Vagina (tissue), 2 donors: Measurements from ENCODE around the gene PPM1D.

Experiments used
- POLR2A ChIP-seq, 2 donors: fragments of 450-650 bp; IDR thresholded peaks; one replicate each; pipeline ENCODE4 v1.6.1; 2017; ENCODE audit warnings: antibody characterized with exemption in 2 of 2, mild to moderate bottlenecking in 2 of 2, moderate library complexity in 2 of 2
- POLR2AphosphoS5 ChIP-seq, 2 donors: sonication (generic); formaldehyde crosslinking; IDR thresholded peaks; one replicate each; pipeline ENCODE4 v1.9.0; 2017; ENCODE audit warnings: antibody characterized with exemption in 2 of 2, mild to moderate bottlenecking in 2 of 2, low read depth in 1 of 2; ENCODE audit not compliant: insufficient read depth in 1 of 2
- TF ChIP-seq, protein P1 (sequence below), 3 experiments: fragments of 450-650 bp in 2 of 3; fragments of 200-600 bp in 1 of 3; sonication (generic) in 1 of 3; IDR thresholded peaks; one replicate each; pipeline ENCODE4 v1.5.1; 2017 to 2019; ENCODE audit warnings: antibody characterized with exemption in 3 of 3, mild to moderate bottlenecking in 2 of 3, moderate library complexity in 2 of 3

DNA sequence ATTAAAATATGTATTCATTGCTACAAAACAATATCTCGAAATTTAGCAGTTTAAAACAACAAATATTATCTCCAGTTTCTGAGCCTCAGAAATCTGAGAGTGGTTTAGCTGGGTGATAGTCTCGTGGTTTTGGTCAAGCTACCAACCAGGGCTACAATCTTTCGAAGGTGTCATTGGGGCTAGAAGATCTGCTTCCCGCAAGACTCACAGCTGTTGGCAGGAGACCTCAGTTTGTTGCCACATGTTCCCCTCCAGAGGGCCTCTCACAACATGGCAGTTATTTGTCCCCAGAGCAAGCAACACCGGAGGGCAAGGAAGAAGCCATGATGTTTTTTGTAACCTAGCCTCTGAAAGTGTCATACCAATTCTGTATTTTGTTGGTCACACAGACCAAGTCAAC is 65.6 kb downstream of the PPM1D start:
- TF ChIP-seq POLR2AphosphoS5 (IDR thresholded peaks at IDR 0.05; ENCODE audit: insufficient read depth in 1 of 2, low read depth in 1 of 2) (no peak), POLR2A (IDR thresholded peaks at IDR 0.05) (no peak)
- TF ChIP-seq, protein P1, sequence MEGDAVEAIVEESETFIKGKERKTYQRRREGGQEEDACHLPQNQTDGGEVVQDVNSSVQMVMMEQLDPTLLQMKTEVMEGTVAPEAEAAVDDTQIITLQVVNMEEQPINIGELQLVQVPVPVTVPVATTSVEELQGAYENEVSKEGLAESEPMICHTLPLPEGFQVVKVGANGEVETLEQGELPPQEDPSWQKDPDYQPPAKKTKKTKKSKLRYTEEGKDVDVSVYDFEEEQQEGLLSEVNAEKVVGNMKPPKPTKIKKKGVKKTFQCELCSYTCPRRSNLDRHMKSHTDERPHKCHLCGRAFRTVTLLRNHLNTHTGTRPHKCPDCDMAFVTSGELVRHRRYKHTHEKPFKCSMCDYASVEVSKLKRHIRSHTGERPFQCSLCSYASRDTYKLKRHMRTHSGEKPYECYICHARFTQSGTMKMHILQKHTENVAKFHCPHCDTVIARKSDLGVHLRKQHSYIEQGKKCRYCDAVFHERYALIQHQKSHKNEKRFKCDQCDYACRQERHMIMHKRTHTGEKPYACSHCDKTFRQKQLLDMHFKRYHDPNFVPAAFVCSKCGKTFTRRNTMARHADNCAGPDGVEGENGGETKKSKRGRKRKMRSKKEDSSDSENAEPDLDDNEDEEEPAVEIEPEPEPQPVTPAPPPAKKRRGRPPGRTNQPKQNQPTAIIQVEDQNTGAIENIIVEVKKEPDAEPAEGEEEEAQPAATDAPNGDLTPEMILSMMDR (IDR thresholded peaks at IDR 0.05) = no peak
